Stomach (tissue), 9 donors: Measurements from ENCODE around the gene KNOP1. TPM values are rescaled to one million over a fixed set of nuclear protein-coding genes. Genes with fewer than 3 reads are reported as not detected.
A peak's percentile ranks its signal among the peaks of the same experiment; 100 is the strongest.

ENCODE experiments used
- DNase-seq, 2 donors: peaks; one replicate each; pipeline versions ENCODE4 v3.0.0 to v3.0.0-alpha.2; 2013 to 2019
- H3K27ac ChIP-seq, 5 donors: fragments of 200-600 bp in 4 of 5; sonication (generic) in 4 of 5; one replicate each; pipeline ENCODE4 v1.5.1; 2013 to 2019; ENCODE audit warnings: mild to moderate bottlenecking in 1 of 5, moderate library complexity in 1 of 5
- H3K27me3 ChIP-seq, 3 donors: fragments of 200-600 bp; sonication (generic); one replicate each; pipeline ENCODE4 v1.5.1; 2017 to 2019; ENCODE audit warnings: mixed run types in 1 of 3
- H3K36me3 ChIP-seq, 4 donors: fragments of 200-600 bp; sonication (generic); 1 replicate in 3 of 4; 2 replicates in 1 of 4; pipeline ENCODE4 v1.5.1; 2016 to 2019
- H3K4me1 ChIP-seq, 4 donors: fragments of 200-600 bp; sonication (generic); one replicate each; pipeline ENCODE4 v1.5.1; 2016 to 2019
- H3K4me3 ChIP-seq, 4 donors: fragments of 200-600 bp; sonication (generic) in 3 of 4; one replicate each; pipeline ENCODE4 v1.5.1; 2016 to 2019; ENCODE audit warnings: mild to moderate bottlenecking in 1 of 4
- H3K9me3 ChIP-seq, 4 donors: fragments of 200-600 bp; sonication (generic); one replicate each; pipeline ENCODE4 v1.5.1; 2016 to 2019
- EP300 ChIP-seq: sonication (generic); formaldehyde crosslinking; IDR thresholded peaks from one replicate; pipeline ENCODE4 v1.6.1; 2017; ENCODE audit warnings: antibody characterized with exemption
- POLR2A ChIP-seq, 4 donors: fragments of 450-650 bp; IDR thresholded peaks; one replicate each; pipeline ENCODE4 v1.6.1; 2016; ENCODE audit warnings: antibody characterized with exemption in 4 of 4, control low read depth in 2 of 4, mild to moderate bottlenecking in 1 of 4, moderate library complexity in 1 of 4
- POLR2AphosphoS5 ChIP-seq, 3 donors: sonication (generic); formaldehyde crosslinking; IDR thresholded peaks; one replicate each; pipeline ENCODE4 v1.6.1; 2016; ENCODE audit warnings: antibody characterized with exemption in 3 of 3
- WGBS, 5 donors: extraction: QIAGEN DNeasy Blood & Tissue Kit in 3 of 5; methylation state at CpG; one replicate each; pipeline versions ENCODE4 v1.1.5 to v1.1.7; 2013 to 2018; 5-methylcytosine and 5-hydroxymethylcytosine counted together
- intact Hi-C: fragments of 100-400 bp; cut with DNase I; formaldehyde crosslinking; loops from one replicate; pipeline ENCODE4 v1.15.1; 2023; ENCODE audit warnings: low total_unique reads
- polyA plus RNA-seq, 3 donors: library from polyadenylated mRNA; stranded (reverse); fragments of 200-250 nt; gene quantifications; one replicate each; pipeline ENCODE4 v1.2.3, GENCODE V29; 2013
- total RNA-seq, 5 donors: library from RNA; depleted of rRNA; stranded (reverse); fragments of >200 nt; gene quantifications; one replicate each; pipeline versions ENCODE4 v1.1.0 to v1.2.3, GENCODE V29; 2014 to 2016
- TF ChIP-seq, protein P1 (sequence below), 7 experiments: fragments of 450-650 bp in 4 of 7; fragments of 200-600 bp in 3 of 7; sonication (generic) in 3 of 7; IDR thresholded peaks; one replicate each; pipeline ENCODE4 v1.5.1; 2016 to 2019; ENCODE audit warnings: antibody characterized with exemption in 7 of 7, control low read depth in 2 of 7, mild to moderate bottlenecking in 1 of 7
- donor health status: healthy with polysubstance abuse.
- donor health status: Bipolar disorder and iron deficiency.
- donor health status: healthy.

The KNOP1 gene
- total and polyA plus RNA-seq, 8 donors, result 7.2 to 26.3 (median 13.3) TPM

DNA sequence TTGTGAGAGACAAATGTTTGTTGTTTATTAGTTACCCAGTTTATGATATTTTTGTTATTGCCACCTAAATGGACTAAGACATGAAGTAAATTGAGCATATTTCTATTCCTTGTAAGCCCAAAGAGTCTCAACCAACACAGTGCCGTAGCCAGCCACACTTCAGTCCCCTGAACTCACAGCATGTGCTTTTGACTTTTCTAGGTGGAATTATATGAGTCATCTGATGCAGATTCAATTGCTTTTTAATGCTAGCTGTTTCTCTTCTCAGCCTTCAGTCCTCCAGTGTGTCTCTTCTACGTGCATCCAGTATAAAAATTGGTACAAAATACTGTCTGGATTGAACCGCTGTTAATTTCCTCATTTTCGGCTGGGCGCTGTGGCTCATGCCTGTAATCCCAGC, 39.0 kb upstream of the KNOP1 start:
- Histone ChIP-seq H3K27ac (peak overlapping the region in 2 of 5 donors; percentile 62 to 85), H3K27me3 (no peaks in the 10 kb centered on the region), H3K36me3 (no peaks in the 10 kb centered on the region), H3K4me3 (no peak overlapping the region), H3K4me1 (peaks cover 20 to 50% (median 34%) of the 10 kb centered on the region in 4 donors), H3K9me3 (no peaks in the 10 kb centered on the region)
- intact Hi-C loops, result no loop called here
- DNase-seq, result no peak
- 94 to 97% (median 95%) methylated on average over 5 of the region's 5 CpGs for WGBS, 5 donors
- TF ChIP-seq POLR2AphosphoS5 (IDR thresholded peaks at IDR 0.05) (no peak), EP300 (no peak), POLR2A (IDR thresholded peaks at IDR 0.05) (no peak)
- TF ChIP-seq, protein P1, sequence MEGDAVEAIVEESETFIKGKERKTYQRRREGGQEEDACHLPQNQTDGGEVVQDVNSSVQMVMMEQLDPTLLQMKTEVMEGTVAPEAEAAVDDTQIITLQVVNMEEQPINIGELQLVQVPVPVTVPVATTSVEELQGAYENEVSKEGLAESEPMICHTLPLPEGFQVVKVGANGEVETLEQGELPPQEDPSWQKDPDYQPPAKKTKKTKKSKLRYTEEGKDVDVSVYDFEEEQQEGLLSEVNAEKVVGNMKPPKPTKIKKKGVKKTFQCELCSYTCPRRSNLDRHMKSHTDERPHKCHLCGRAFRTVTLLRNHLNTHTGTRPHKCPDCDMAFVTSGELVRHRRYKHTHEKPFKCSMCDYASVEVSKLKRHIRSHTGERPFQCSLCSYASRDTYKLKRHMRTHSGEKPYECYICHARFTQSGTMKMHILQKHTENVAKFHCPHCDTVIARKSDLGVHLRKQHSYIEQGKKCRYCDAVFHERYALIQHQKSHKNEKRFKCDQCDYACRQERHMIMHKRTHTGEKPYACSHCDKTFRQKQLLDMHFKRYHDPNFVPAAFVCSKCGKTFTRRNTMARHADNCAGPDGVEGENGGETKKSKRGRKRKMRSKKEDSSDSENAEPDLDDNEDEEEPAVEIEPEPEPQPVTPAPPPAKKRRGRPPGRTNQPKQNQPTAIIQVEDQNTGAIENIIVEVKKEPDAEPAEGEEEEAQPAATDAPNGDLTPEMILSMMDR (IDR thresholded peaks at IDR 0.05), result no peak

DNA sequence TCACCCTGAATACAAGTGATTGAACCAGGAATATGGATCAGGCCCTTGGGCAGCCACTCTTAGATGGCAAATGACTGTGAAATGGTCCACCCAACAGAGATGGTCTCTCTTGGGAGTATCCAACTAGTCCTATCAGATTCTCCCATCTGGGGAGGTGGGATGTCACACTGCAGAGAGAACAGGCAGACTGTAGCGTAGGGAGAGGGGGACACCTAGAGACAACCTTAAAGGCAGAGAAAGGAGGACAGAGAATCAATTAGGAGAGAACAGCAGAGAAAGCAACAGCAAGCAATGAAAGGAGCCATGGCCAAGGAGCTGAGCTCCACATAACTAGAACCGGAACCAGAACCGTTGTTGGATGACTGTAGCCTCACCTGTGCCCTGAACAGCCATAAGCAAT, 37.2 kb upstream of the KNOP1 start:
- no peak for DNase-seq
- H3K27ac ChIP-seq, result peak overlapping the region; percentile 43 to 88 (median 75)
- peaks cover 33 to 63% (median 46%) of the 10 kb centered on the region in 4 donors for H3K4me1 ChIP-seq
- intact Hi-C loops, result no loop called here
- no peaks in the 10 kb centered on the region for H3K36me3 ChIP-seq
- TF ChIP-seq POLR2AphosphoS5 (IDR thresholded peaks at IDR 0.05), result no peak
- TF ChIP-seq EP300, result no peak
- no peak for TF ChIP-seq POLR2A (IDR thresholded peaks at IDR 0.05)
- TF ChIP-seq, protein P1 (IDR thresholded peaks at IDR 0.05), result no peak
- H3K27me3 ChIP-seq, result no peaks in the 10 kb centered on the region
- no peaks in the 10 kb centered on the region for H3K9me3 ChIP-seq
- H3K4me3 ChIP-seq, result no peak overlapping the region
- WGBS, 5 donors, result 82 to 98% (median 89%) methylated on average over 3 of the region's 3 CpGs

DNA sequence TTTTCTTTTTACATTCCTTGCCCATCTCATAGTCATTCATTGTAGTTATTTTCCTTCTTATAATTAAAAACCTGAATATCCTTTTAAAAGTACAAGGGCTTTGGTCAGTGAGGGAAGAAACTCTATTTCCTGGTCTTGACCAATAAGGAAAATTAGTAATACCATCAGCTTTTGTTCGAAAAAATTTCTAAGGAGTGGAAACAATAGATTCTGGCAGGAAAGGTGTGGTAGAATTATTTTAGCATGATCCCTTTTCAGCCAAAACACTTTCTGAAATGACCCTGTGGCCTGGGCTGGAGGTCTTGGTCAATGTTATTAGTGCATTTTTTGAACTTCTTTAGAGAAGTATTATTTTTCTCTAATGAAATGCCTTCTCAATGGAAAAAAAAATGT, 36.6 kb upstream of the KNOP1 start:
- Histone ChIP-seq H3K27me3 (no peaks in the 10 kb centered on the region), H3K27ac (peak overlapping the region in 4 of 5 donors; percentile 75 to 88 (median 80)), H3K9me3 (no peaks in the 10 kb centered on the region), H3K4me3 (no peak overlapping the region), H3K4me1 (peaks cover 33 to 63% (median 48%) of the 10 kb centered on the region in 4 donors), H3K36me3 (no peaks in the 10 kb centered on the region)
- intact Hi-C loops, result no loop called here
- TF ChIP-seq, protein P1 (IDR thresholded peaks at IDR 0.05), result no peak
- no peak for TF ChIP-seq EP300
- TF ChIP-seq POLR2AphosphoS5 (IDR thresholded peaks at IDR 0.05), result no peak
- no peak for TF ChIP-seq POLR2A (IDR thresholded peaks at IDR 0.05)
- DNase-seq, result no peak
- 31 to 53% (median 38%) methylated on average over 1 of the region's 1 CpG for WGBS, 5 donors

DNA sequence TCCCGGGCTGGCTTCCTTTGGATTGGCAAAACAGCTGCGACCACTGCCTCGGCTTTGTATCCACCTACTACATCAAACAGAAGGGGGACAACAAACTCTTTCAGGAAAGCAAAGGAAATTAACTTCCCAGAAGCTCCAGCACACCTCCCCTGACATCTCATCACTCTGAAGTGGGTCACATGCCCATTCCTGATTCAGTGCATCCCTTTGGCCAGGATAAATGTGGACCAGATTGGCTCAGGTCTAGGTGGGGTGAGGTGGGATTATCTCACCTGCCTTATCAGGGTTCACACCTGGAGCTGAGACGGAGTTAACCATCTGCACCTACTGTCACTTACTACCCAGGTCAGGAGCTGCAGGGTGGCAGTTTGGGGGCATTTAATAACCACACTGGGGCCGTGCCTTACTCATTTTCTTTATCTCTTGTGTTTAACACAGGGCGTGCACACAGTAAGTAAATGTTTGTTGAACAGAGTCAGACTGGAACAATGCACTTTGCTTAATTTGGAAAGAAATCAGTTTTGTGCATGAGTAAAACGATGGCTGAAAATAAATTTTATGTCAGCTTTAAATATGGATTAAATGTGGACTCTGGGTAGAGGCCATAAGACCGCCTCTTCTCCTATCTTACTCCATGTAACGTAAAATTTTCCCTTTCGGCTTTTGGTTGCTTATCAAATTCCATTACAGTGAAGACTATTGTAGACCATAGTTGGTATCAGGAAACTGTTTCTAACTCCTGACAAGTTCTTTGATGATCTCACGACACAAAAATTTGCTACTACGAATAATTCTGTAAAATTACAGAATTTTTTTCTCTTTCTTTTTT, 36.0 kb upstream of the KNOP1 start:
- peak overlapping the region; percentile 75 to 88 (median 82) for H3K27ac ChIP-seq
- intact Hi-C loops, result no loop called here
- H3K4me3 ChIP-seq, result no peak overlapping the region
- no peaks in the 10 kb centered on the region for H3K27me3 ChIP-seq
- DNase-seq, result peak; percentile 50 to 80
- TF ChIP-seq POLR2A (IDR thresholded peaks at IDR 0.05) (no peak), POLR2AphosphoS5 (IDR thresholded peaks at IDR 0.05) (peak in 1 of 3 donors; percentile 60), EP300 (no peak)
- H3K4me1 ChIP-seq, result peaks cover 33 to 69% (median 48%) of the 10 kb centered on the region in 4 donors
- H3K36me3 ChIP-seq, result no peaks in the 10 kb centered on the region
- WGBS, 5 donors, result 26 to 50% (median 41%) methylated on average over 12 of the region's 12 CpGs
- H3K9me3 ChIP-seq, result no peaks in the 10 kb centered on the region
